GM23248 (cell line): ENCODE results near the gene NHP2.

Experiments used
- EZH2 ChIP-seq: fragments of 200-600 bp; sonication (generic); IDR thresholded peaks from 2 replicates; pipeline ENCODE4 v1.6.1; 2018; ENCODE audit warnings: antibody characterized with exemption, mild to moderate bottlenecking; ENCODE audit not compliant: insufficient read depth, poor library complexity, severe bottlenecking
- EZH2phosphoT487 ChIP-seq: fragments of 200-600 bp; sonication (generic); IDR thresholded peaks from 2 replicates; pipeline ENCODE4 v1.6.1; 2018; ENCODE audit warnings: antibody characterized with exemption, moderate library complexity, mild to moderate bottlenecking, low read depth; ENCODE audit not compliant: insufficient read depth

DNA sequence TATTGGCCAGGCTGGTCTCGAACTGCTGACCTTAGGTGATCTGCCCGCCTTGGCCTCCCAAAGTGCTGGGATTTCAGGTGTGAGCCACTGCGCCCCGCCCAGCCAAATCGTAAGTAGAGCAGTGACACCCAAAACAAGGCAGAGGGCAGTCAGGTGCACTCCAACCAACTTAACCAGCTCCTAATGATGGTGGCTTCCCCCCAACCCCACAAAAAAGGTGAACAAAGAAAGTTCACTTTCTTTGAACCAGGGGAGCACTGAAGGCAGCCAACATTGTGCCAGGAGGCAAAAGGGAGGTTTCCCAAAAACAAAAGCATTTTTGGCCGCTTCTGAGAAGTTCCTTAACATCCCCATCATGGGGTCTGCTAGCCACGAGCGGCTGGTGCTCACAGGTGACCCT is 23.9 kb upstream of the NHP2 start:
- TF ChIP-seq EZH2: no peak
- TF ChIP-seq EZH2phosphoT487: no peak
